Measurements from ENCODE around the gene RUNX2. TPM values are rescaled to one million over a fixed set of nuclear protein-coding genes. Genes with fewer than 3 reads are reported as not detected.
A peak's percentile ranks its signal among the peaks of the same experiment; 100 is the strongest.

The RUNX2 gene
- total and polyA plus RNA-seq, 8 donors, result 0.80 to 18.7 (median 2.7) TPM; not detected in 1

GRCh38 chr6:45376310-45377042, 48.3 kb downstream of the RUNX2 start:
- Histone ChIP-seq H3K27me3 (no peaks in the 10 kb centered on the region), H3K27ac (peak overlapping the region in 4 of 5 donors; percentile 94 to 98 (median 96)), H3K4me1 (peaks cover 7 to 22% (median 16%) of the 10 kb centered on the region in 4 donors), H3K4me3 (peak overlapping the region; percentile 63 to 88 (median 78)), H3K36me3 (no peaks in the 10 kb centered on the region), H3K9me3 (no peaks in the 10 kb centered on the region)
- intact Hi-C loops (cut with DNase I; ENCODE audit: low total_unique reads), result no loop called here
- 22 to 31% (median 26%) methylated on average over 11 of the region's 11 CpGs for WGBS, 5 donors
- DNase-seq, result peak in 1 of 2 donors; percentile 37
- TF ChIP-seq, protein P1, sequence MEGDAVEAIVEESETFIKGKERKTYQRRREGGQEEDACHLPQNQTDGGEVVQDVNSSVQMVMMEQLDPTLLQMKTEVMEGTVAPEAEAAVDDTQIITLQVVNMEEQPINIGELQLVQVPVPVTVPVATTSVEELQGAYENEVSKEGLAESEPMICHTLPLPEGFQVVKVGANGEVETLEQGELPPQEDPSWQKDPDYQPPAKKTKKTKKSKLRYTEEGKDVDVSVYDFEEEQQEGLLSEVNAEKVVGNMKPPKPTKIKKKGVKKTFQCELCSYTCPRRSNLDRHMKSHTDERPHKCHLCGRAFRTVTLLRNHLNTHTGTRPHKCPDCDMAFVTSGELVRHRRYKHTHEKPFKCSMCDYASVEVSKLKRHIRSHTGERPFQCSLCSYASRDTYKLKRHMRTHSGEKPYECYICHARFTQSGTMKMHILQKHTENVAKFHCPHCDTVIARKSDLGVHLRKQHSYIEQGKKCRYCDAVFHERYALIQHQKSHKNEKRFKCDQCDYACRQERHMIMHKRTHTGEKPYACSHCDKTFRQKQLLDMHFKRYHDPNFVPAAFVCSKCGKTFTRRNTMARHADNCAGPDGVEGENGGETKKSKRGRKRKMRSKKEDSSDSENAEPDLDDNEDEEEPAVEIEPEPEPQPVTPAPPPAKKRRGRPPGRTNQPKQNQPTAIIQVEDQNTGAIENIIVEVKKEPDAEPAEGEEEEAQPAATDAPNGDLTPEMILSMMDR (IDR thresholded peaks at IDR 0.05), result no peak
- TF ChIP-seq POLR2A (IDR thresholded peaks at IDR 0.05) (no peak), EP300 (IDR thresholded peaks at IDR 0.05) (no peak), POLR2AphosphoS5 (IDR thresholded peaks at IDR 0.05) (no peak)

DNA sequence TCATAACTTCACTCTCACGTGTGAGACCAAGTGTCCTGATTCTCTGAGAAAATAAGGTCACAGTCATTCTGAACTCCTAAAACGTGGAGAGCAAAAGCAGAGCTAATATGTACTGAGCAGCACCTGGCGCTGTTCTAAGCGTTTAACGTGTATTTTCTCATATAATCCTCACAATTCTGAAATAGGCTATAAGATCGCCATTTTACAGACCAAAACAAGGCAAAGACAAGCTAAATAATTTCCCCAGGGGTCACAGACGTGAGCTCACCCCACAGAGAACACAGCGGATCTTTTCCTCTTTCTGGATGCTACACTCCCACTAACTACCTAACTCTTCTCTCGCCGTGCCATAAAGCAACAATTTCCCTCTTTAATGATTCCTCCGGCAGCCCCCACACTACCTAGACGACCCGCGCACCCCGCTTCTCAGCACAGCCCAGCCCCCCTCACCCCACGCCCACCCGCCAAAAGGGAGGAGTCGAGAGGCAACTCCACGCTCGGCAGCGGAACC, 49.0 kb downstream of the RUNX2 start:
- TF ChIP-seq, protein P1 (IDR thresholded peaks at IDR 0.05), result no peak
- TF ChIP-seq POLR2A (IDR thresholded peaks at IDR 0.05), result peak in 1 of 4 donors; percentile 10
- H3K4me1 ChIP-seq, result peaks cover 7 to 22% (median 16%) of the 10 kb centered on the region in 4 donors
- H3K27me3 ChIP-seq, result no peaks in the 10 kb centered on the region
- peak overlapping the region; percentile 63 to 88 (median 78) for H3K4me3 ChIP-seq
- no peaks in the 10 kb centered on the region for H3K9me3 ChIP-seq
- 0 to 2% (median 0%) methylated on average over 20 to 21 of the region's 21 CpGs for WGBS, 5 donors
- intact Hi-C loops (cut with DNase I; ENCODE audit: low total_unique reads), result no loop called here
- H3K27ac ChIP-seq, result peak overlapping the region; percentile 94 to 98 (median 96)
- no peaks in the 10 kb centered on the region for H3K36me3 ChIP-seq
- no peak for DNase-seq

- TF ChIP-seq POLR2AphosphoS5 (IDR thresholded peaks at IDR 0.05), result peak; percentile 72 to 96 (median 92)
- TF ChIP-seq, protein P1 (IDR thresholded peaks at IDR 0.05), result peak in 1 of 7 experiments; percentile 36
- no peak for TF ChIP-seq POLR2A (IDR thresholded peaks at IDR 0.05)
- Histone ChIP-seq H3K4me3 (peak within 1 kb of the TSS; percentile 63 to 88 (median 78)), H3K27ac (peak within 1 kb of the TSS; percentile 94 to 98 (median 96)), H3K27me3 (no peaks in the 10 kb centered on the region), H3K9me3 (no peaks in the 10 kb centered on the region), H3K4me1 (peaks cover 7 to 22% (median 16%) of the 10 kb centered on the region in 4 donors), H3K36me3 (no peaks in the 10 kb centered on the region)
- intact Hi-C loops (cut with DNase I; ENCODE audit: low total_unique reads), result no loop called here
- DNase-seq, result peak; percentile 91 to 99
- 0% methylated on average over 36 to 75 of the region's 75 CpGs for WGBS, 5 donors
These were observed 49.6 kb downstream of the RUNX2 start, which contains the start of gene SUPT3H for GRCh38 chr6:45377554-45378333. TSS of gene SUPT3H (minus strand) at chr6:45377934.

- H3K9me3 ChIP-seq, result no peaks in the 10 kb centered on the region
- WGBS, 5 donors, result 0 to 1% (median 1%) methylated on average over 21 of the region's 21 CpGs
- TF ChIP-seq EP300 (IDR thresholded peaks at IDR 0.05) (no peak), POLR2A (IDR thresholded peaks at IDR 0.05) (no peak), POLR2AphosphoS5 (IDR thresholded peaks at IDR 0.05) (no peak)
- TF ChIP-seq, protein P1 (IDR thresholded peaks at IDR 0.05), result no peak
- intact Hi-C loops (cut with DNase I; ENCODE audit: low total_unique reads), result no loop called here
- peaks cover 7 to 22% (median 16%) of the 10 kb centered on the region in 4 donors for H3K4me1 ChIP-seq
- DNase-seq, result peak in 1 of 2 donors; percentile 27
- H3K4me3 ChIP-seq, result peak overlapping the region; percentile 63 to 88 (median 78)
- H3K27ac ChIP-seq, result peak overlapping the region; percentile 94 to 98 (median 96)
- no peaks in the 10 kb centered on the region for H3K36me3 ChIP-seq
- H3K27me3 ChIP-seq, result no peaks in the 10 kb centered on the region
These were observed 50.3 kb downstream of the RUNX2 start for GRCh38 chr6:45378334-45378926.

Measured in stomach (tissue), 9 donors.